Stimulated activated CD8-positive, alpha-beta memory T cell treated with anti-CD3 and anti-CD28 coated beads, Interleukin-12 subunit alpha, Interleukin-12 subunit beta, amount 100 ng/mL, for 1 hour (primary cell): Measurements from ENCODE around the gene TEX52.
"Not testable (repeated sequence)": the region's sequence is repeated elsewhere in the genome, so short reads cannot be mapped to it uniquely, and the experiment has no call there.

Source experiments
- DNase-seq: peaks from one replicate; pipeline ENCODE4 v3.0.0-alpha.2; 2020; ENCODE audit warnings: low read depth

TEX52 gene

GRCh38 chr12:2864198-2864597 lies 7.4 kb upstream of the TEX52 start:
- no peak for DNase-seq

DNA sequence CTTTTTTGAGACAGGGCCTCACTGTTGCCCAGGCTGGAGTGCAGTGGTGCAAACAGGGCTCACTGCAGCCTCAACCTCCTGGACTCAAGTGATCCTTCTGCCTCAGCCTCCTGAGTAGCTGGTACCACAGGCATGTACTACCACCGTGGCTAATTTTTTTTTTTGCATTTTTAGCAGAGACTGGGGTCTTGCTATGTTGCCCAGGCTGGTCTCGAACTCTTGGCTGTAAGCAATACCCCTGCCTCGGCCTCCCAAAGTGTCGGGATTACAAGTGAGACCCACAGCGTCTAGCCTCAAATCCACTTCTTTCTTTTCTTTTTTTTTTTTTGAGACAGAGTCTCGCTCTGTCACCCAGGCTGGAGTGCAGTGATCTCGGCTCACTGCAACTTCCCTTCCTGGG lies 6.6 kb upstream of the TEX52 start:
- not testable (repeated sequence) for DNase-seq

DNA sequence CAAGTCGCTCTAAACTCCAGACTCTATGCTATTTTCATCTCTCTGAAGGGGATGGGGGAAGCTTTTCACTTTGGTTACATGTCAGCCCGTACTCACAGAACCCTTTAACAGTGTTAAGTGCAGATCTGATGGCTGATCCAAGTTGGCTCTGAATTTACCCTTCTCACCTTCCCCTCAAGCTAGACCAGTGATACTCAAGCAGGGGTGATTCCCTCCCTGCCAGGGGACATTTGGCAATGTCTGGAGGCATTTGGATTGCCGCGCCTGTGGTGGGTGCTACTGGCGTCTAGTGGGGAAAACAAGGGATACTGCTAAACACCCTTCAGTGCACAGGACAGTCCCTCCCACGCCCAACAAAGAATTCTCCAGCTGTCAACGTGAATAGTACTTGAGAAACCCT lies 6.0 kb upstream of the TEX52 start:
- no peak for DNase-seq

DNA sequence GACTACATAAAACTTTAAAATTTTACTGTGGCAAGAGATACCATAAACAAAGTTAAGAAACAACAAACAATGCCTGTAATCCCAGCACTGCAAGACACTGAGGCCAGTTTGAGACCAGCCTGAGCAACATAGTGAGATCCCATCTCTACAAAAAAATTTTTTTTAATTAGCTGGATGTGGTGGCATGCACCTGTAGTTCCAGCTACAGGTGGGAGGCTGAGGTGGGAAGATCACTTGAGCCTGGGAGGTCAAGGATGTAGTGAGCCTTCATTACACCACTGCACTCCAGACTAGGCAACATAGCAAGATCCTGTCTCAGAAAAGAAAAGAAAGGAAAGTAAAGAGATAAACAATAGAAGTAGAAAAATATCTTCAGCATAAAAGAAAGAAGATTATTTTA lies 3.3 kb upstream of the TEX52 start:
- no peak for DNase-seq

GRCh38 chr12:2858944-2859421 lies 2.1 kb upstream of the TEX52 start:
- no peak for DNase-seq

GRCh38 chr12:2858334-2858733 lies 1.5 kb upstream of the TEX52 start:
- DNase-seq = no peak

- DNase-seq = no peak
Measured at GRCh38 chr12:2857576-2857975, 737 bp upstream of the TEX52 start.

DNA sequence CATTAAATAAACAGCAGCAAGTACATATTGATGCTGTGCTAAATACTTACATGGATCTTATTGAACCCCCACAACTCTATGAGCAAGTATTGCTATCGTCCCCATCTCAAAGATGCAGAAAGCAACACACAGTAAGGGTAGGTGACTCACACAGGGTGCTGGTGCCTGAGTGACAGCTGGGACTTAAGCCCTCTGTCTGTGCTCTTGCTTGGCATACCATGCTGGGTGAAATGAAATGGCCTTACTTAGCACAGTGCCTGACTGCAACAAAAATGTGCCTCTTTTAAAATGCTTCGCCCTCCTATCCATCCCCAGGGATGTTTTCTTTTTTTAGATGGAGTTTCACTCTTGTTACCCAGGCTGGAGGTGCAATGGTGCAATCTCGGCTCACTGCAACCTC lies 788 bp downstream of the TEX52 start:
- DNase-seq = no peak

DNA sequence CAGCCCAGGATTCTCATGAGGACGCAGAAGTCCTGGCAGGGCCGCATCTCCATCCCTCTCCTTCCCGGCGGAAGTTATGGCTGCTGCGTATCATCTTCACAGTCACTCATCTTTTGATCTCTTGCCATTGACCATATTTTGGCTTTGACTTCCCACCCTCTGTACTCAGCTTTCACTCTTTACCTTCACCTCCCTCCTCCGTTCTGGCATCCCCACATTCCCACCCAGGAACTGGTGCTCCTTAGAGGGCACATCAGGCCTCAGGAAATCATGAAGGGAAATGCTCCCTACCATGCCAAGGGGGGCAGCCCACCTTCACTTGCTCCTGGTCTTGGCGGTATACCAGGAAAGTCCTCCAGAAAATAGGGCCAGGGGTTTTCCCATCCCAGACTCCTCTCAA lies 1.3 kb downstream of the TEX52 start:
- DNase-seq = no peak

DNA sequence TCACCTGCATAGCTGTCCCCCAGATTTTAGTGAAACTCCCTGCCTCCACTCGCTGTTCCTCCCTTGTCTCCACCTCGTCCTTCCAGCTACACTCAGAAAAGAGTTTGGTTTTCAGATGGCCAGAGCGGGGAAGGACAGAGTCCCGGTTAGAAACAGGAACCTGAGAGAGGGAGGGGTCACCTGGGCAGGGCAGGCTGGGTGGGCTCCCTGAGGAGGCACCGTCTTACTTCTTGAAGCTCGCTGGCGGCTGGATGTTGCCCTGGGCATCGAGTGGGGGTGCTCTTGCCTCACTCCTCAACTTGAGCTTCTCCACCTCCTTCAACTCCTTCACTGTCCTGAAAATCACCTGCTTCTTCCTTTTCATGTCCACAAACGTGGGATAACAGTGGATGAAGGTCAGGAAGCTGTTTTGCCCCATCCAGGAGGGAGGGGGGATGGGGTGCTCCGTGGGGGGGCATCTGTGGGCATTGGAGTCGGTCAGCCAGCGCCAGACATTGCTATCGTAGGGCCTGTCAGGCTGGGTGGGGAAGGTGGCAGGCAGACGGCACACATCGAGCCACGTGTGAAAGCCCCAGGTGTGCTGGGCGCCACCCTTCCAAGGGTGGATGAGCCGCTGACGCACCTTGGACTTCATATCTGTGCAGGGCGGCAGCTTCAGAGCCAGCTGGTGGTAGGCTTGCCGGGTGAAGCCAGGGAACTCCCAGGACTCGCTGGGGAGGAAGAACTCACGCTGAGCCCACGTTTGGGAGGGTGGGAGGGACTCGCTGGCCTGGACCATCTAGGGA lies 2.0 kb downstream of the TEX52 start:
- no peak for DNase-seq

DNA sequence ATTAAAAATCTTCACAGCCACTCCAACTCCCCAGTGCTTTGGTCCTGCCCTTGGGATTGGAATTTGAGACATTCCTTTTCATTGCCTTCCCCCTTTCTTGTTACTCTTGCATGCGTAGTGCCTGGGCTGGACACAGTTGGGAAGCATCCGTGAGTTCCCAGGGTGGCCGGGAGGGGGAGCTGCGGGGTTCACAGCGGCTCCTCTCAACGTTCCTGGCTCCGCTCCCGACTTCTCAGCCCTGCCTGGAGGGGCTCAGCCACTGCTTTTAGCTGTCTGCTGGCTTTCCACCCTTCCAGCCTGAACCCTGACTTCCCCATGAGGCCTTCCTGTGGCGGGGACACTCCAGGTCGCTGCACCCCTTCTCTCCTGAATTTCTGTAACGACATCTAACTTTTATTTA lies 3.2 kb downstream of the TEX52 start:
- no peak for DNase-seq

DNA sequence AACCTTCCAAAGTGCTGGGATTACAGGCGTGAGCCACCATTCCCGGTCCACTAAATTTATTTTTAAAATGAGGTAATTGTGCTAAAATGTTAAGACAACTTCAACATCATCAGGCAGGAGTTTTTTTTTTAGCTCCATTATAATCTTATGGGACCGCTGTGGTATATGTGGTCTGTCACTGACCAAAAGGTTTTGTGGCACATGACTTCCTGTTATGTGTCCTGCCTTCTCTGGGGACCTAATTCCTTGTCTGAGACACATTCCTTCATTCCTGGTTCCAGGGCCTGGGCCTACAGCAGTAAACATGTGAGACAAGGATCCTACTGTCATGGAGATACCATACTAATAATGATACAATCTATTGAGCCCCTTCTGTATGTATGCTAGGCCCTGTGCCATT lies 4.9 kb downstream of the TEX52 start:
- no peak for DNase-seq

DNA sequence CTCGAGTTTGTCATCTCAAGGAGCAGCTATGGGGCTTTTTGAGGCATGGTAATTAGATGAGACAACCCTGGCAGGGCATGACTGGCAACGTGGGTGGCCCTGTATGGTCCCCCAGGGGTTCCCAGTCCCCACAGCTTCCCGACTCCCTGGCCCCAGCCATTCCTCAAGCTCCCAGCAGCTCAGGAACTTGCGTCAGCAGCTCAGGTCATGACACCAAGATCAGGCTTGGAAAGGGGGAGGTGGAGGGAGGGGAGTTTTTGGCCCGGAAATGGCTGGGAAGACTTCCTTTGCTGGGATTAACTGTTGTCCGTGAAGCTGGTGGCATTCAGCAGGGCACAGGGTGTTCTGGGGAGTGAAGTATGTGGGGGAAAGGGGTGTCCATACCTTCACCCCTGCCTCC lies 11.6 kb downstream of the TEX52 start:
- no peak for DNase-seq

GRCh38 chr12:2844786-2845185 lies 12.1 kb downstream of the TEX52 start:
- DNase-seq = no peak

GRCh38 chr12:2842948-2843347 lies 13.9 kb downstream of the TEX52 start:
- no peak for DNase-seq

DNA sequence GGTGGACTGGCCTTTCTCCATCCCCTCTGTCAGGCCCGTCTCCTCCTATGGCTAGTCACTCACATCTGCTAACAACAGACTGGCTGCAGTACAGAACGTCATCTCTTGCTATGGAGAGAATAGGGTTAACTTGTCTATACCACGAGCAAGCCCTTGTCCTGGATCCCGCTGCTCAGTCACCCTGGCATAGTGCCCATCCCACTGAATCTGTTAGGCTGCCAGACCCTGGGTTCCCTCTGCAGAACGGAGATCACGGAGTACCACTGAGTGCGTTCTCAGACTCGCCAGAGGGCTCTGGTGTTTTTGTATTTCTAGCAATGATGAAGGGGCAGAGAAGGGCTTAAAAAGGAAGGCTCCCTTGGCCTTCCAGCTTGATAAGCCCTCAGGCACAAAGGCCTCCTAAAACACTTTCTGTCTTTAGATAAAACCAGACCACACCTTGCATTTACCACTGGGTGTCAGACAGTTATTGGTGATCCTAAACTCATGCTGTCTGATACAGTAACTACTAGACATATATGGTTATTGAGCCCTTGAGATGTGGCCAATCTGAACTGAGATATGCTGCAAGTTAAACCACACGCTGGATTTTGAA lies 15.7 kb downstream of the TEX52 start:
- no peak for DNase-seq

GRCh38 chr12:2836574-2836973 lies 20.3 kb downstream of the TEX52 start:
- no peak for DNase-seq

DNA sequence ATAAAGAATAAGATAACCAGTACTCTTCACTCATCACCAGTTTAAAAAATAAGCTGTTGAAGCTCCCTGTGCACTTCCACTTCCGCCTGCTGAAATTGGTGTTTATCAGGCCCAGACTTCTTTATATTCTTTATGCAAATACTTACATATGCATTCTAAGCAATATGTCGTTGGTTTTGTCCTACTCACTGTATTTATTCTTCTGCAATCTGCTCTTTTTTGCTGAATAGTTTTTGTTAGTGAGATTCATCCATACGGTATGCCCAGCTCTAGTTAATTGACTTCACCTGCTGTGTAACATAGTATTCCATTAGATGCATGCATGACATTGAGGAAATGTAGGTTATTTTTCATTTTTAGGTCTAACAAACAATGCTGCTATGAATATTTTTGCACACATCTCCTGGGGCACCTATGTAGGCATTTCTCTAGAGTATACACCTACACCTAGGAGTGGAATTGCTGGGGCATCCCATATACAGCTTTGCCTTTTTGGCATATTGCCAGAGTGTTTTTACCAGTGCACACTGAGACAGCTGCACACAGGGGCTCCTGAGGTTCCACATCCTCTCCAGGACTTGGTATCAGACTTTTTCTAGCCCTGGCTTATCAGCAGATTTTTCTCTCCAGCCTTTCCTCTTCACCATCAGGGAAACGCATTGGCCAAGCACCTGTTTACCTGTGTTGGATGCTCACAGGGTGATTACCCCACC lies 21.0 kb downstream of the TEX52 start:
- DNase-seq = no peak

DNA sequence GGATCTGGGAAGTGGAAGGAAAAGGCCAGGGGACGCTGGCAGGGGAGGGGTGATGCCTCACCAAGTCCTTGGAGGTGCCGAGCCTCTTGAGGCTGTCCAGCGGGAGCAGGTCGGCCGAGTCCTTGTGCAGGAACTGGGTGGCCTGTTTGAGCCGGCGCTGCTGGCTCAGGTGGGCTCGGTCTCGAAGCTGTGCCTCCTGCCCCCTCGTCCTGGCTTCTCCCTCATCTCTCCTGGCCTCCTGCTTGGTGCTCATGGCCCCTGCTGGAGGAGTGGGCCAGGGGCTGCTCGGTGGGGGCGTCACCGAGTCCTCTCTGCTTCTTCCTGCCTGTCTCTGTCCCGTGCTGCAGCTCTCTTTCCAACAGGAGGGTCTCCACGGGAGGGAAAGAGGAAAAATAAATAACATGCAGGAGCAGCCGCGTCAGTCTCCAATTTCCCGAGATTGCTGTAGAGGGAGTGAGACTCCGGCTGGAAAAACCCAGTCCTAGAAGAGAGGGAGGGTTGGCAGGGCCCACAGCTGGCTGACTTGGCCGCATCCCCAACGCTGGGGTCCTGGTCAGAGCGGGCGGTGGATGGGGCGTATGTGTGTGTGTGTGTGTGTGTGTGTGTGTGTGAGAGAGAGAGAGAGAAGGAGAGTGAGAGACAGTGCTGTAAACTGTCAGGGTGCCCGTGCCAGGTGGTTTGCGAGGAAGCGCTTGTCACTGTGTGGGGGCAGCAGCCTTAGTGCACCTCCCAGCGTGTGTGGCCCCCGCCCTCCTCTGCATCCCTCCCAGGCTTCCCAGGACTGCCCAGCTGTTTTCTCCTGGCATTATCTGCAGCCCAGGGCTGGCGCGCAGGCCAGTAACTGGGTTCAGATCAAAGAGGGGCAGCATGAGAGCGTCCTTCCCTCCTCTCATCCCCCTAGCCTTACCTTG lies 22.0 kb downstream of the TEX52 start, which contains the start of gene NRIP2:
NRIP2 (minus strand) TSS at position 455 of the 911 bp plus-strand sequence; CDS start at position 403, 52 bp downstream.
- no peak for DNase-seq

DNA sequence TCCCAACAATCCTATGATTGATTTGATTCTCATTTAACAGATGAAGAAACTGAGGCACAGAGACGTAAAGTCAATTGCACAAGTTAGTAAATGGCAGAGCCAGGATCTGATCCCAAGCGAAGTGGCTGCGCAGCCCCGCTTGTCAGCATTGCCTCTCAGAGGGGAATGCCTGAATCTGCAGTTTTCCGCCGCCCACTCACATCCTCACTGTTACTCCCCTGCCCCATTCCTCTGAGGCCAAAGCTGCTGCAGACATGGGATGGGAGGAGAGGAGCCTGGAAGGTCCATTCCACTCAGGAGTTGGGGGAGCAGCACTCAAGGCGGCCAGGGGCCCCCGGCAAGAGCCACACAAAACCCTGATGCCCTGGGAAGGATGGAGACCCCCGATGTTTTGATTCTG lies 23.0 kb downstream of the TEX52 start:
- DNase-seq = no peak

DNA sequence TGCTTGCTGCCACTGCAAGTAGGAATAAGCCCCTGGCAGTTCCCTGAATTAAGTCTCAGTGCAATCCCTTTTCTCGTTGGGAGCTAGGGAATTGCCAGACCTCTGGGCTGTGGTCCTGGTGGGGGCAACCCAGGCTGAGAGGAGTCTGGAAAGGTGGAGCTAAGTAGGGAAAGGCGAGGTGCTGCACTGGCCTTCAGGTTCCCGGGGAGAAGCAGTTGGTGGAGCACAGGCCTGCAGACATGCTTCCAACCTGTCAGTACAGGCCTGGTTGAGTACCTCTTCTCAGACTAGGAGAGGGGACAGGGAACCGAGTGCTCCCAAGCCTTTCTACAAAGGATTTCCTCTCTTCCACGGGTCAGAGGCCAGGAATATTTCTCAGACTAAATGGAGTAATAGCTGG lies 23.5 kb downstream of the TEX52 start:
- DNase-seq = no peak

DNA sequence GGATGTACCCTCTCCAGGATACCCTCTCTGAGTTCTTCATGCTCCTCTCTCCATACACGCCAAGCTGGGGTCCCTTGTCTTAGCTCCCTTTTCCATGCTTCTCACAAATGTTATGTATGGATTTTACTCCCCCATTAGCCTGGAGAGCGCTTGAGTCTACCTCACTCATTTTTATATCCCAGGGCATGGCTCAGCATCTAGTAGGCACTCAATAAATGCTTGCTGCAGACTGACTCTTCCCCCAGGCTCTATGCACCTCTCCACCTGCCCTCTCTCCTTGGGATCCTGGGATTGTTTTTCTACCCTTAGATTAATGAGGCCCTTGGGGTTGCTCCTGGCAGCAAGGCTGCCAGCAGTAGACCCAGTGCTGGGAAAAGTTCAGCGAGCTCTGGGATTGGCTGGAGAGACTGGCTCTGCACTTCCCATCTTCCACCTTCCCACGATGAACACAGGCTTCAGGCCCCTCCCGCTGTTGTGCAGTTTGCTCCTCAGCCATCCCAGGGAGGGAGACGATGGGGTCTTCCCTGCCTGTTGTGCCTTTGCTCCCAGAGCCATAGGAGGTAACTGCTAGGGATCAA lies 24.2 kb downstream of the TEX52 start:
- DNase-seq = no peak
